Adrenal gland (tissue), 5 donors: Measurements from ENCODE around the gene OR5T2.

ENCODE experiments used
- CTCF ChIP-seq, 6 experiments: fragments of 450-650 bp in 4 of 6; fragments of 200-600 bp in 2 of 6; sonication (generic) in 1 of 6; IDR thresholded peaks; 1 replicate in 5 of 6; 2 replicates in 1 of 6; pipeline versions ENCODE4 v1.5.1 to v1.8.0; 2016 to 2021; ENCODE audit warnings: antibody characterized with exemption in 6 of 6, mild to moderate bottlenecking in 2 of 6, moderate library complexity in 1 of 6
- POLR2A ChIP-seq, 2 donors: fragments of 450-650 bp; IDR thresholded peaks; one replicate each; pipeline ENCODE4 v1.6.1; 2017; ENCODE audit warnings: antibody characterized with exemption in 2 of 2, mild to moderate bottlenecking in 2 of 2, moderate library complexity in 1 of 2
- donor health status: DM: no; HTN: no; CAD: no.

DNA sequence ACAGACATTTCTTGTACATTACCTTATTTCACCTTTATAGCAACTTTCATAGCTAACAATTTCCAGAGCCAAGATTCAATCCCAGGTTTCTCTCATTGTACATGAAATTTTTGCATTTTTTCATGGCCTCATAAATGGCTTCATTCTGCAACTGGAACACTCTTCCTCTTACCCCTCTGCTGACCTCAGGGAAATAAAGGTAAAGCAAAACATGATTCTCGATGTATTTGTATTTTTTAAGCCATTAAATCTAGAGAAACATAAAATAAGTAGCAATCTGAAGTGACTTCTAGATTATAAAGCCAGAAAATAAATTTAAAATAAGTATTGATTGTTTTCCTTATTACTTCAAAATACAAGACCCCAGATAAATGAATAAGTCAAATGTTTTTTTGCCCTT, at the start of gene OR5T2:
- TF ChIP-seq CTCF (IDR thresholded peaks at IDR 0.05) = no peak
- TF ChIP-seq POLR2A (IDR thresholded peaks at IDR 0.05) = no peak
